Measurements from ENCODE around the gene PRIM2.
"Not testable (repeated sequence)": the region's sequence is repeated elsewhere in the genome, so short reads cannot be mapped to it uniquely, and the experiment has no call there.

The PRIM2 gene

DNA sequence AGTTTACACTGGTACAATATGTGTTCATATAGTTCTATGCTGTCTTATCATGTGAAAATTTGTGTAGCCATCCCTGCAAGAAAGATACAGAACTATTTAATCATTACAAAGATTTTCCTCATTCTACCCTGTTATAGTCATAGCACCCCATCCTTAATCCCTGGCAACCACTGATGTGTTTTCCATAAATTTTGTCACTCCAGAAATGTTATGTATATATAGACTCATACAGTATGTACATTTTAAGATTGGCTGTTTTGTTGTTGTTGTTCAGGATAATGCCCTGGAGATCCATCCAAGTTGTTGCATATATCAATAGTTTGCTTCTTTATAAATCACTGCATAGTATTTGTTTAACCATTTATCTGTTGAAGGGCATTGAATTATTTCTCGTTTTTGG is 163.7 kb downstream of the PRIM2 start:
- DNase-seq (ENCODE audit: low read depth); H3K4me3 ChIP-seq (ENCODE audit: low read depth, low read length): not testable (repeated sequence)

DNA sequence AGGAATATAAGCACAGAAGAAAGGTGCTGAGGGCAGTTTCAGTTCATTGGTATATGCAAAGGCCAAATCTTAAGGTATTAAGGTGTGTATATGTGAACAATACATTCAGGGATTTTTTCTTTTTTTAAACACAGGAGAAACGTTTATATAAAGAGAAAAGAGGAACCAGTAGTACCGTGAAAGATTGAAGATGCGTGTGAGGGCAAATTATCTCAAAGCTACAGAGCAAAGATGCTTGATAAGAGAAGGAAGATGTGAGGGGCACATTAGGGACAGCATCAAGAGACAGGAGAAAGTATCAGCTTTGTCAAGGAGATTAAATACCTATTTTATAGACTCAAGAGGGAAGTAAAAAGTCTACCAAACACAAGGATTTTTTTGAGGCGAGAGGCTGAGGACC is 165.0 kb downstream of the PRIM2 start:
- not testable (repeated sequence) for DNase-seq (ENCODE audit: low read depth); H3K4me3 ChIP-seq (ENCODE audit: low read depth, low read length)

DNA sequence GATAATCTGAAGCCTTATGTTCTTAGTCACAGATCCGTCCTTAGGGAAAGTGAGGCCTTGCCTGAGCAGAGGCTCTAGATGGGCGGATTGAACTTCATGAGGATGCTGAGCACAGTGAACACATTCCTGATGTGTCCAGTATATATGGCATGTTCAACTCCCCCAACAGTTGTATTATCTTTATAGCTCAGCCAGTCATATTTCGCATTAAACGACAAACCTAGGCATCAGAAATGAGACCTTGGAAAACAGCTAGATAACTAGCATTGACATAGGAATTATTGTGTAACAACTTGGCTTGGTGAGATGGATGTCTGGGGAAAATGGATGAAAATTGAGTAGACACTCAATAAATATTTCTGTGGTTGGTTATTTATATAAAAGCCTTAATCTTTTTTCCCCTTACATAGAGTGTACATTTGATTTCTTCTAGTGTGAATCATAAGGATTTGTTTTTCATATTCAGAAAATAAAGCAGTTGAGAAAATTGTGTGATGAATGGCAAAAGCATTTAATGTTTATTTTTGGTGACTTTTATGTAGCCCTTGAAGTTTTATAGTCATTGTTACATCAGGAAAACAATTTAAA is 169.2 kb downstream of the PRIM2 start:
- not testable (repeated sequence) for H3K4me3 ChIP-seq (ENCODE audit: low read depth, low read length); DNase-seq (ENCODE audit: low read depth)

DNA sequence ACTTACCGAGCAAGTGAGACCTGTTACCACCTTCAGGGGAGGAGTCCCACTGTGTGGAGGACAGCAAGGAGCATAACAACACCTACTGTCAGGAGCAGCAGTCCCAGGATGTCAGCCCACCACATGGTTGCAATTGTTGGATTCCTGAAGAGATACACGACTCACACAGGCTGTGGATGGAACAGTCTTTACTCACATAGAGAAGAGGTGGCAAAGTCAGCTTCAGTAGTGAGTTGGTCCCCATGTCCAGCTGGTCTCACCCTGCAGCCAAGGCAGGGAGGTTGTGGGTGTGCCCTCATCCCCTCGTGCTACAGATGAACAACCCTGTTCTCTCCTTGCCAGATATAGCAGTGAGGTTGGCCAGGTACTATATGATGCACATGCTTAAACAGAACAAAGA is 171.1 kb downstream of the PRIM2 start:
- H3K4me3 ChIP-seq (ENCODE audit: low read depth, low read length); DNase-seq (ENCODE audit: low read depth): not testable (repeated sequence)

DNA sequence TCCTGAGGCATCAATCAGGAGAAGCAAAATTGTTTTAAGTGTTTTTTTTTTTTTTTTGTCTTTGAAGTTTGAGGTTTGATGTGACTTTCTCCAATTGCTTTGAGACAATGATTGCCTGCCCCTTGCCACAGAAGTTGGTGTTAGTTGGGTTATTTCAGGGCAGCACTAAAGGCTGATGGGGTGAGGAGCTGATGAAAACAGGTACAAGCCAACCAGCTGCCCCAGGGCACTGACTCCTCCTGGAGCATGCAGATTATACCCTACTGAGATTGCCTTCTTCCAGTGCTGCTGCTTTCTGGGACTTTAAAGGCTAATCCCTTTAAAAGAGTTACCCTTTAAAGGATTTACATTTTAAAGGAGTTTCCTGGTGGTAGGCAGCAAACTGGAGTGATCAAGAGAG is 172.5 kb downstream of the PRIM2 start:
- not testable (repeated sequence) for H3K4me3 ChIP-seq (ENCODE audit: low read depth, low read length); DNase-seq (ENCODE audit: low read depth)

DNA sequence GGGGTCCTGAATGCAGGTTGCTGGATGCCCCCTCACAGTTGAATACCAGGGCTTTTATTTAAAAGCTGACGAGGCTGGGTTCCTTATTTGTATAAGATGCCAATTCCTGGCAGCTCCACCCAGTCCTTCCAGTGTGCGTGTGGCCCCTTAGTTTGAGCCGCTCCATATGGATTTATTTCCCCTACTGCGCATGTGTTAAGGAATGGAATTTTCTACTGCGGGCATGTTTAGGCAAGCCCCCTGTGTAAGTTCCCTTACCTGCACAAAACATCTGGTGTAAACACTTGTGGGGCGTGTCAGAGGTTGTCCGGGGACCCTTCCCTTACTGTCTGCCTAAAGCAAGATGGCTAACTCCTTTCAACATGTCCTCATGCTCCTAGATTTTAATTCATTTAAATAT is 174.4 kb downstream of the PRIM2 start:
- H3K4me3 ChIP-seq (ENCODE audit: low read depth, low read length); DNase-seq (ENCODE audit: low read depth): not testable (repeated sequence)

DNA sequence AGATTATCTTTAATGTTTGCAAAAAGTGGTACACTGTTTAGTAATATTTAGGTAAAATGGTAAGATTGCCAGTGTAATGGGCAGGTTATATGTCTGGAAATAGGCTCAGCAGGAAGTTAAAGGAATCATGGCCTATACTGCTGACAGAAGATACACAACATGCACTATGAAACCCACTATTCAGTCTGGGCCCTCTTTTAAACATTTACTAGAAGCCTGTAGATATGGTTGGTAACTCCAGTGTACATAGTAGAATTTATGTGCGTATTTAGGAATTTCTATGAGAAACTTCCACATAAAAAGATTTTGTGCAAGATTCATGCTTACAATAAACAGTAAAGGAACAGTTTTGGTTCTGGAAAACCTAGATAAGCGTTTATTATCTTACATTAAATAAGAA is 178.8 kb downstream of the PRIM2 start:
- not testable (repeated sequence) for H3K4me3 ChIP-seq (ENCODE audit: low read depth, low read length); DNase-seq (ENCODE audit: low read depth)

DNA sequence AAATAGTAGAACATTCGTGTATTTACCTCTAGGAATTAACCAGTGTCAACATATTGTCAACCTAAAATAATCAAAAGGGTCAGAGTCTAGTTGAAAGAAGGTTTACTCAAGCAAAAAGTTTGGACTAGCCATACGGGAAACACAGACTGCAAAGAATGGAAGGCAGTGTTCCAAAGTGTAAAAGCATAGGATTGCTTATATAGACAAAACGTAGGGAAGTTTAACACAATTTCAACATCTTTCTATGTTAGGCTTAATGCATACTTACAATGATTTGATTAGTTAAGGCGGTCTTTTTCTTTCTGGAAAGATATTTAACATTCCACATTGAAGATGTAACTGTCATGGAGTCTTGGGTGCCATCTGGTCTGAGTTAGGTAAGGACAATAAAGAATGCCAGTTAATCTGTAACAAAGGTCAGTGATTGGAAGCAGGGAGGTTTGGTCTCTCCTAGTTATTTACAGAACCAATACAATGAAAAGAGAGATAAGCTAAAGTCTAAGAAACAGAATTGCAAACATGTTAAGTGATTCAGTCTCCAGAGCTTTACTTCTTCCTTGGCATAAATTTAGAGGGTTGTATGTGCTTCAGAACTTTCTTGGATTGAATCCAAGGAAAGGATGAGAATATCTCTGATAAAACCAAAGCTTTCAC is 183.1 kb downstream of the PRIM2 start:
- not testable (repeated sequence) for DNase-seq (ENCODE audit: low read depth); H3K4me3 ChIP-seq (ENCODE audit: low read depth, low read length)

DNA sequence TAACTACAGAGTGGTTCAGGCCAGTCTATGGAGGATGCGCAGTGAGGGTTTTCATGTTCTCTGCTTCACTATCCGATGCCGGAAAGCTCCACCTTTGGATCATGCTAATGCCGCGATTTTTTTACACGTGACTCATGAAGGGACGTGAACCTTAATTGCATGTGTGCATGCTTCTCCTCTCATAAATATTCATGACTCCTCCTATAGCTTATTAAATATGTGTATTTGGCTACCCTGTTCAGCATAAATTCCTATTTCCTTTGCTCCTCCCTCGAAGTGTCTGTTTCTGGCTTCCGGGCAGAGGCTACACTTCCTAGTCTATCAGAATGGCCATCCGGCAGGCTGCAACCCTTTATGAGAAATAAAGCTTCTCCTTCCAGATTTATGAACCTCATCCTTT is 185.0 kb downstream of the PRIM2 start:
- H3K4me3 ChIP-seq (ENCODE audit: low read depth, low read length); DNase-seq (ENCODE audit: low read depth): not testable (repeated sequence)

DNA sequence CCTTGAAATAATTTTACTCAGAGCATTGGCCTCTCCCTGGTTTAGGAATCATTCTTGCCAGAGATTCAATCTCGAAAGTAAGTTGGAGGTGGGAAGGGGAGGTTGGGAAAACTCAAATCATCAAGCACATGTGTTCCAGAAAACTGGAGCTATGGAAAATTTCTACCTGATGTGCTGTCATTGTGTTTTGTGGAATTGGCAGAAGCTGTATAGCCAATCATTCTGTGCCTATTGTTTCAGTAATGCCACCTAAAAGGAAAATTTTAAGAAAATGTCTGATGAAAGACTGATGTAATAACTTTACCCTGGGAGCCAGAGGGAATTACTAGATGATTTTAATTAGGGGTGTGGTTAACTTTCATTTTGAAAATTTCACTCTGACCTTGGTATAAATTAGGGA is 187.8 kb downstream of the PRIM2 start:
- H3K4me3 ChIP-seq (ENCODE audit: low read depth, low read length); DNase-seq (ENCODE audit: low read depth): not testable (repeated sequence)

DNA sequence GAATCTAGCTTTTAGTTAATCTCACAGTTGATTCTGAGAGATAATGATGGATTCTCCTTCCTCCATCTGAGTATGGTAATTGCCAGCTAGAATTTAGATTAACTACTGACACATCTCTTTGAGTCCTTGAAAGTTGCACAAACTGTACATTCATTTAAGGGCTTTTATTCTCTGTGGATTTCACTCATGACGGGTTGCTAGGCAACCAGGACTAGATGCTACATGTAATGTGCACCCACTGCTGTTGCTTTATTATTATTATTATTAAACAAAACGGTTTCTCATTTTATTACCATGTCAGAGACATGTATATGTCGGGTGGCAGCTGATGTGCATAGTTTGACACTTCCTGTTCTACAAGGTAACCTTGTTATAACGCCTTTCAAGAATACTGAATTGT is 193.0 kb downstream of the PRIM2 start:
- DNase-seq (ENCODE audit: low read depth); H3K4me3 ChIP-seq (ENCODE audit: low read depth, low read length): not testable (repeated sequence)

DNA sequence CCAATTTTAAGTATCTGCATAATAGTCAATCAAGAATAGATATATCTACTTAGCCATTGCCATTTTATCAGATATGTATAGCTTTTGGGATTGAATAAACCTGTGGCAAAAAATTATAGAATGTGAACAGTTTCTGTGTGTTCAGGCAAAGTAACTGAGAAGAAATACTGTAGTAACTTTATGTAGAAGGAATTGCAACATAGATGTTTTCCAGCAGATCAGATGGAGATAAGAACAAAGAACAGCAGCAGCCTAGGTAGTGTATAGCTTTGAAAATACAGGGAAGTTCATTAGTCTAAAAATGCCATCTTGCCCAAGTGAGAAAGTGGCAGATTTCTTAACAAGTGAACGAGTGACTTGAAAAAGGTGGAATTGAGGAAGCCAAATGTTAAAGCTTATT is 197.7 kb downstream of the PRIM2 start:
- H3K4me3 ChIP-seq (ENCODE audit: low read depth, low read length); DNase-seq (ENCODE audit: low read depth): not testable (repeated sequence)

DNA sequence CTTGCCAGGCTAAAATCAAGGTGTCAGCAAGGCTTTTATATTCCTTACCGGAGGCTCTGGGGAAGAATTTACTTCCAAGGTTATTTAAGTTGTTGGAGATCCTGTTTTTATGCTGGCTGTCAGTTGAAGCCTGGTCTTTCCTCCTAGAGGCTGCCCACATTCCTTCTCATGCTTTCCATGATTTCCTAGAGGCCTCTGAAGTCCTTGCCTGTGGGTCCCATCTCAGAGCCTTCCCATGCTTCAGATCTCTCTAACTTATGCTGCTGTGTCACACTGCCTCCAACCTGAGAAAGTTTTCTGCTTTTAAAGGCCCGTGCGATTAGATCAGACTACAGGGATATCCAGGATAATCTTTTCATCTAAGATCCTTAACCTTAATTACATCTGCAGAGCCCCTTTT is 198.4 kb downstream of the PRIM2 start:
- not testable (repeated sequence) for DNase-seq (ENCODE audit: low read depth); H3K4me3 ChIP-seq (ENCODE audit: low read depth, low read length)

DNA sequence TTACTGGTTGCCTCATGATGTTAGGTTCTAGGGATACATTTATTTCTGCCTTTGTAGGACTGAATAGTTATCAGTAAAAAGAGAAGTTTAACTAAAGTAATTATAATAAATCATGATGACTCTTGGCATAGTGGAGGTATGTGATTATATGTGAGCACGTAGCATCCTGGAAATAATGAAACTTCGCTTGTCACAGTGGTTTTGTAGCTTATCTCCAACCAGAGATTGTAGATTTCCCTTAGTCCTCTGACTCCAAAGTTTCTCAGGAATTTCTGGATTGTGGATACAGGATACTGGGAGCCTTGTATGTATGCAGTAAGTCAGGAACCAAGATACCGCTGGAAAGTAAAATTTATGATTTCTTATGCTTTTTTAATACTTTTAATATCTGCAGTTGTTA is 199.3 kb downstream of the PRIM2 start:
- not testable (repeated sequence) for H3K4me3 ChIP-seq (ENCODE audit: low read depth, low read length); DNase-seq (ENCODE audit: low read depth)

DNA sequence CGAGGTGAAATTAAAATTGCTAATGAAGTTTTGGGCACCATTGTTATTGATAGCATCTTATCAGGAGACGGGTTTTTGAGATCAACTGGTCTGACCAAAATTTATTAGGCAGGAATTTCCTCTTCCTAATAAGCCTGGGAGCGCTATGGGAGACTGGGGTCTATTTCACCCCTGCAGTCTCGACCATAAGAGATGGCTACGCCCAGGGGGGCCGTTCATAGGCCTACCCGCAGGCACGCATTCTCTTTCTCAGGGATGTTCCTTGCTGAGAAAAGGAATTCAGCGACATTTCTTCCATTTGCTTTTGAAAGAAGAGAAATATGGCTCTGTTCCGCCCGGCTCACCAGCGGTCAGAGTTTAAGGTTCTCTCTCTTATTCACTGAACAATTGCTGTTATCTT is 201.8 kb downstream of the PRIM2 start:
- H3K4me3 ChIP-seq (ENCODE audit: low read depth, low read length); DNase-seq (ENCODE audit: low read depth): not testable (repeated sequence)

DNA sequence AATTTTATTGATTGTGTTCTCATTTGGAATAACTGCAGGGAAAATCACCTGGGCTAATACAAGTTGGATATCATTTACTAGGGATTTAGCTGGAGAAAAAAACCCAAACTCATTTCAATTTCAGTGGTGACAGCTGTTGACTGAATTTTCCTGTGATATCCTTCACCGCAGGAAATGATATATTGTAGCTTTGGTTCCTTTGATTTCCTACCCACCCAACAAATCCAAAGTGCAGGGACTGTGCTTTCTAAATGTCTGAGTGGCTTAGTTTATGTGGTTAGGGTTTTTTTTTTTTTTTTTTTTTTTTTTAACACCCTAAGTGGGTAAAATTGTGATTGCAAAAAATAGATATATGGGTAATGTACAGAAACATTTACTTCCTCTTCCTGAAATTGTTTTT is 203.7 kb downstream of the PRIM2 start:
- DNase-seq (ENCODE audit: low read depth); H3K4me3 ChIP-seq (ENCODE audit: low read depth, low read length): not testable (repeated sequence)

DNA sequence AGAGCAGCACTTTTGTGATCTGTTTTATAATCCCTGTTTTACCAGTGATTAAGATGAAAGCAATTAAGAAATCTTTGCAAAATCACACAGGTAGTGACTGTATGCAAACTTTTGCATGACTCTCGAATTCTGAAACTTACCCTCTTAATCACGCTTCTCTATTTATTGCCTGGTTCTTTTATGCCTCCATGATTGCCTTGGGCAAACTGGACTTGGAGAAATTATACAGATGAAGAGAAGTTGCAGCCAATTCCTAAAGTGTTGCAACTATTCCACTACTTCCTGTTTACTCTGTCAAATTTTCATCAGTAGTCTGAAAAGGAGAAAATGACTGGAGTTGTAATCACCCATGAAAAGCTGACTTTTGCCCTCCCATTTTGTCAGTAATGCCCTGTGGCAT is 205.8 kb downstream of the PRIM2 start:
- DNase-seq (ENCODE audit: low read depth); H3K4me3 ChIP-seq (ENCODE audit: low read depth, low read length): not testable (repeated sequence)

DNA sequence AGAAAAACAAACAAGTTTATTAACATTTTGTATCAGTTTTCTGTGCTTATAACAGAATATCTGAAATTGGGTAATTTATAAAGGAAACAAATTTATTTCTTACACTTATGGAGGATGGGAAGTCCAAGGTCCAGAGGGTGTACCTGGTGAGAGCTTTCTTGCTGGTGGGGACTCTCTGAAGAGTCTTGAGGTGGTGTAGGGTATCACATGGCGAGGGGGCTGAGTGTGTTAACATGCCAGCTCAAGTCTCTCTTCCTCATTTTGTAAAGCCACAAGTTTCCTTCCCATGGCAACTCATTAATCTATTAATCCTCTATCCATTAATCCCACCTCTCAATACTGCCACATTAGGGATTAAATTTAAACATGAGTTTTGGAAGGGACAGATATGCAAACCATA is 212.3 kb downstream of the PRIM2 start:
- DNase-seq (ENCODE audit: low read depth); H3K4me3 ChIP-seq (ENCODE audit: low read depth, low read length): not testable (repeated sequence)

DNA sequence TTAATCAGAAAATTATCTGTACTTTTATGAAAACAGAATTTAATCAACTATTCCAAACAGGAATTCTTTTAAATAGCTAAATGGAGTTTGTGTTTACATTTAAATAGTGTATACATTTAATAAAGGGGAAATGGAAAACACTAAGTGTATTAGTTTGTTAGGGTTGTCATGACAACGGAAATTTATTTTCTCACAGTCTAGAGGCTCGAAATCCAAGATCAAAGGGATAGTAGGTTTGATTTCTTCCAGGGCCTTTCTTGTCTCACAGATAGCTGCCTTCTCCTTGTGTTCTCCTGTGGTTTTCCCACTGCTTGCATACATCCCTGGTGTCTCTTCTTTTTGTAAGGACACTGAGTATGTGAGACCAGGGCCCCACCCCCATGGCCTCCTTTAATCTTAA is 215.2 kb downstream of the PRIM2 start:
- not testable (repeated sequence) for H3K4me3 ChIP-seq (ENCODE audit: low read depth, low read length)

DNA sequence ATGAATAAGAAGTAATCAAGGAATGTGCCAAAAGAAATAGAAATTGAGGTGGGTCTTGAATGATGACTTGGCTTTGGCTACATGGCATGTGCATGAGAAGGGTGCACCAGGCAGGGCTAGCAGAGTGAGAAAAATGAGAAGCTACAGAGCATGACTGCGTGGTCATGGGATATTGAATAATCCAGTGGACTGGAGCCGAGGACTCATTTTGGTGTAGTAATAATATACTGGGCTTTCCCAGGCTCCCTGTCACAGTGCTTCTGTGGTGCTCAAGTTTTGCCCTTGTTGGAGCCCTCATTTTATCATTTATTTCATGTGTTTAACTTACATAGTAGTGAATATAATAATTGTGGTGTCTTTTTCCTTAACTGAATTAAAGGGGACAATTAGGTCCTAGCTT is 217.7 kb downstream of the PRIM2 start:
- not testable (repeated sequence) for DNase-seq (ENCODE audit: low read depth)

More for the DNA sequence above, 215.2 kb downstream of the PRIM2 start:
- not testable (repeated sequence) for DNase-seq (ENCODE audit: low read depth)

DNA sequence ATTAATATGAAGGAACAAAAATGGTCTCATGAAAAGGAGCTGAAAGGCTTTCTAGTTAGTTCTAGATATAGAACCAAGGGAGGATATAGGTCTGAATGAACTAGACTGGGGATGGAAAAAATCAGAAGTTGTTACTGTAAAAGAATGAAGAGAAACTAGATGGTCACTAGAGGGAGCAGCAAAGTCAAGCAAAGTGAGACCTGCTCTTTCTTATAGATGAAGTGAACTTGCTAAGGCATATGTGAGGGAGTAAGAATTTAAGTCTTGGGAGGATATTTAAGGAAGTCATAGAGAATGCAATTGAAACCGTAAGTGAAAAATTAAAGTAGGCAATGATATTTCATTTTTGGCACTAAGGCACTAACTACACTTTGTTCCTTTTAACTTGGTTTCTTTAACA is 218.6 kb downstream of the PRIM2 start:
- H3K4me3 ChIP-seq (ENCODE audit: low read depth, low read length), result not testable (repeated sequence)
- peak; percentile 8 for DNase-seq (ENCODE audit: low read depth)

More for the DNA sequence above, 217.7 kb downstream of the PRIM2 start:
- H3K4me3 ChIP-seq (ENCODE audit: low read depth, low read length), result not testable (repeated sequence)

Data from skeletal muscle cell (primary cell).